ENCODE data around the gene IZUMO4.

Gene IZUMO4

DNA sequence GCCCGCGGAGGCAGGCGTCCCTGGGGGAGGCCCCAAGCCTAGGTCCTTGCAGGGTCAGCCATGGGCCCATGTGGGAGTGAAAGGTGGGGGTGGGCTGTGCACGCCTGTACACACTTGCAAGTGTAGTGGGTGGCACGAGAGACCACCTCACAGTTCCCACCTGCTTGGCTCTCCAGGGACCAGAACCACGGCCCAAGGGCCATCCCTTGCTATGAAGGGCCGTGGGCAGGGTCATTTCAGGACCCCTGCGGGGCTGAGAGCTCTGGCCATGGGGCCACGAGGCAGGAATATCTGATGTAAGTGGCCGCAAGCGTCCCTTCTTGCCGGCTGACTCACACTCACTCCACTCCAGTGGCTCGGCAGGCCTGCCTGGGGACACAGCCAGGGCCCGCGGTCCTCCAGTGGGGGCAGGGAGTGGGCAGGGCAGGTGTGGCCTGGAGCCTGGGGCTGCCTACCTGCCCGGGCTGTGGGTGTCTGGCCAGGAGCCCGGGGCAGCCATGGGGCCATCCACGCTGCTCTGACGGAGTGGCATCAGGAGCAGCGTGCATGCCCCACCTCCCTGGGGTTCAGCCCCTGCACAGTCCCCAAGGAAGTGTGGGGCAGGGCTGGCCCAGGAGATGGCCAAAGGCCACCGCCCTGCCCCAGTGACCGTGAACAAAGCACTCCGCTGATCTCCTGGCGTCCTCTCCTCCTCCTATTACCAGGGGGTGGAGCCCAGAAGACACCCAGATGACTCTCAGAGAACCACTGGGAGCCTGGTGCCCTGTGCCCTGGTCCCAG lies 37.1 kb upstream of the IZUMO4 start:
- DNase-seq (ENCODE audit: low read depth) = no peak

DNA sequence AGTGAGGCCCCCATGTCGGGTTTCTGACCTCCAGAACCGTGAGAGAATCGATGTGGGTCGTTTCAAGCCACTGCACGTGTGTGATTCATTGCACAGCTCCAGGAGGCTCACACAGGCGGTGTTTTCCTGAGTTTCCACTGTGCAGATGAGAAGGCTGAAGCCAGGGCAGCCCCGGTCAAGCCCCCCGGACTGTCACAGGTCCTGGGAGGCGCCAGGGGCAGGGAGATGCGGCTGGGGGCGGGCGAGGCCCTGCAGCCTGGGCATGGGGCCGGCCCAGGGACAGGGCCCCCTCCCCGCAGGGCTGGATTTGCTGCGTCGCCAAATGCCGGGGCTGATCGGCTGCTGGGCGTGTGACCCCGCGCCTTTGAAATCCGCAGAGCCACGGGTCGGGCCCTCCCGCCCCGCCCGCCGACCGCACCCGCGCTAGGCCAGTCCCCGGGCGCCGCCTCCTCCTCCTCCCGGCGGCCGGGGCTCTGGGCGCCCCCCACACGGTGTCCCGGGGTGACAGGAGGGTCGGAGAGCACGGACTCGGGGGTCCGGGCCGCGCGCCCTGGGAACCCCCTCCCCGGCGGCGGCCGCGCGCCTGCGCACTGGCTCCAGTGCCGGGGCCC lies 35.7 kb upstream of the IZUMO4 start:
- DNase-seq (ENCODE audit: low read depth) = no peak

DNA sequence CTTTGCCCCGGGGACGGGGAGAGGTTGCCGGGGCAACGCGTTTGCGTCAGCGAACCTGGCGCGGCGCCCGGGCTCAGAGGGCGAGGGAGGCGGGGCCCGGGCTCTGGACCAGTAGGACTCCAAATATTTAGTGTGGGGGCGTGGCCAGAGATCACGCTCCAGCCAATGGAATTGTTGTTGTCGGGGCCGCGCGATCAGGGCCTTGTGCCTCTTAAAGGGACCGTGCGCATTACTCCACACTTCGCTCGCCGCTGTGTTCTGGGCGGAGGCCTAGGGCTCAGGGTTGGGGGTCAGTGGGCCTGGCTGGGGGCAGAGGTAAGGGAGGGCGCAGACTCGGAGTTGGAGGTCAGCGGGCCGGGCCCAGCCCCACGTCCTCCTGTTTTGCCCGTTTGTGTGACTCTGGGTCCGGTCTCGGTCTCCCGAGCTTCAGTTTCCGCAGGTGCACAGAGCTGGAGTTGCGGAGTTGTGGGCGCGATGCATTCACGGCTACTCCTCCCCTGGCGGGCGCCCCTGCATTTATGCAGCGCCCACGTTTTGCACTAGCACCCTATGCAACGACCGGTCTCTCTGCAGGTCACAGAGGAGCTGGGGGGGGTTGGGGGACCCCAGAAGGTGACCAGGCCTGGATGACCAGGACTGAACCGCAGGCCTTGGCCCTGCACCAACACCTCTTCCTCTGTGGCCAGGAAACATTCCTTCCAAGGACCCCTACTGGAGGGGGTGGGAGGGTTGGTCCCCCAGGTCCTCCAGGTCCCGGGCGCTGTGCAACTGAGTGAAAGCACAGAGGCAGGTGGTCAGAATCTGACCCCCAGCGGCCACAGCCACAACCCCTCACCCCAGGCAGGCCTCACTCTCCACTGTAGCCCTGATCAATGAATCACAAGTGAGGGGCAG lies 35.0 kb upstream of the IZUMO4 start:
- peak; percentile 100 for DNase-seq (ENCODE audit: low read depth)

DNA sequence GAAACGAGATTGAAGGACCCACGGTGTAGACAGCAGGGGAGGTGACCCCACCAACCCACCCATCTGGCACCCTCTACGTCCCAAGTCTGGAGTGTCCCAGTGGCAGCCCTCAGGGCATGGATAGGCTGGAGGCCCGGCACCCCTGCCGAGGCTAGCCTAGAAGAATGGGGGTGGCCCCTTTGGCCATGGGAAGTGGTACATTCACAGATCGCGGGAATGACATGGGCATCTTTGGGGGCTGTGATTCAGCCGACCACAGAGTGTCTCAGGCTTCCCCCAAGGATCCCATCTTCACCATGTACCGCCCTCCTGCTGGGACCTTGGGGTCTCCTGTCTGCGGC lies 34.4 kb upstream of the IZUMO4 start:
- DNase-seq (ENCODE audit: low read depth) = no peak

DNA sequence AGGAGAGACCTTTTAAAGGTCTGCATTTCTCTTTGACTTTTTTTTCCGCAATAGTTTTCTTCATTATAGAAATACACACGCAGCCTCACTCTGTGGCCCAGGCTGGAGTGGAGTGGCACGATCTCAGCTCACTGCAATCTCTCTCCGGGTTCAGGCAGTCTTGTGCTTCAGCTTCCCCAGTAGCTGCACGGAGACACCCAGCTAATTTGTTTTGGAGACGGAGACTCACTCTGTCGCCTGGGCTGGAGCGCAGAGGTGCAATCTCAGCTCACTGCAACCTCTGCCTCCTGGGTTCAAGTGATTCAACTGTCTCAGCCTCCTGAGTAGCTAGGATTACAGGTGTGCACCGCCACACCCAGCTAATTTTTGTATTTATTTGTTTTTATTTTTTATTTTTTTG lies 33.9 kb upstream of the IZUMO4 start:
- DNase-seq (ENCODE audit: low read depth) = no peak

DNA sequence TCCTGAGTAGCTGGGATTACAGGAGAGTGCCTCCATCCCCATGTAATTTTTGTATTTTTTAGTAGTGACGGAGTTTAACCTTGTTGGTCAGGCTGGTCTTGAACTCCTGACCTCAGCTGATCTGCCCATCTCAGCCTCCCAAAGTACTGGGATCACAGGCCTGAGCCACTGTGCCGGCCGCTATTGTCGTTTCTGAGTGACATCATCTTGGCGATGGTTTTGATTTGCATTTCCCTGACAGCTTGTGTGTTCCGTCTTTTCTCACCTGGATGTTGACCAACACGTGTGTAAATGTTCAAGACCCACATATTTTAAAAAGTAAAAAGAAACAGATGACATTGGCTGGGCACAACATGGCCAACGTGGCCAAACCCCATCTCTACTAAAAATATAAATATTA lies 32.9 kb upstream of the IZUMO4 start:
- no peak for DNase-seq (ENCODE audit: low read depth)

DNA sequence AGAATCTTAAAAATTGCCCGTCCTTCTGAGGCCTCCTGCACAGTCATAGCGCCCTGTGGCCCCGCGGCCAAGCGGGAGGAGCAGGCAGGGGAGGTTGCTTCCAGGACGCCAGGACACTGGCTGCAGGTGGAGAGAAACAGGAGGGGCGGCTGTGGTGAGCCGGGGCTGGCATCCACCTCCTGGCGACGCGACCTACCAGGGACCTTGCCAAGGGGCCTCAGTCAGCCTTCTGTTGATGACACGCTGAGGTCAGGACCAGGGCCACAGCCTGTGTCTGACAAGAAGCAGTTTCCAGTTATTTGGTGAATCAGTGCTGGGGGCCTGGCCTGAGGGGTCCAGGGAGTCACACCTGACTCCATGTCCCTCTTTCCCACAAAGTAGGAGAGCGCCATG lies 32.3 kb upstream of the IZUMO4 start:
- no peak for DNase-seq (ENCODE audit: low read depth)

DNA sequence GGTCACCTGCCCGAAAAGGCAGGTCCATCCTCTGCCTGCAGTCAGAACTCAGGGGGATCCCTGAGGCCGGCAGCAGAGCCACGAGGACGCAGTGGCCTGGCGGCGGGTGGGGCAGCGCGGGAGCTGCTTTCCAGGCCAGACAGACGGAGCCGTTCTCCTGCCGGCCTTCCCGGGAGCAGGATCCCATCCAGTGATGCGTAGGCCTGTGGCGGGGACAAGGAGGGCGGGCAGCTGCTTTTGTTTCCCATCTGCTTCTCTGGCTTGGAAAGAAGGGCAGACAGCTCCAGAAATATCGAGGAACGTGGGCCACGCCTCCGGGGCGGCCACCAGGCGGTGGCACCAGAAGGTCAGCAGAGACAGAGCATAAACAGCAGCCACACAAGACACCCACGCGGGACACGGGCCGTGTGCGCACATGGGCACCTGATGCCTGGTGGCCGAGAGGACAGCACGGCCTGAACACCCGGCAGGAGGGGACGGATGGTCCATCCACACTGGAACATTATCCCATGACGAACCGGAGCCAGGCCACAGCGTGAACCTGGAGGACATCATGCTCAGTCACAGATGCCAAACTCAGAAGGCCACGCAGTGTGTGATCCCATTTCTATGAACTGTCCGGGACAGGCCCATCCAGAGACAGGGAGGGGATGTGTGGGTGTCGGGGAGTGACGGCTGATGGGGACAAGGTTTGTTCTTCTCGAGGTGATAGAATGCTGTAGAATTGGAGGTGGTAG lies 31.8 kb upstream of the IZUMO4 start:
- no peak for DNase-seq (ENCODE audit: low read depth)

DNA sequence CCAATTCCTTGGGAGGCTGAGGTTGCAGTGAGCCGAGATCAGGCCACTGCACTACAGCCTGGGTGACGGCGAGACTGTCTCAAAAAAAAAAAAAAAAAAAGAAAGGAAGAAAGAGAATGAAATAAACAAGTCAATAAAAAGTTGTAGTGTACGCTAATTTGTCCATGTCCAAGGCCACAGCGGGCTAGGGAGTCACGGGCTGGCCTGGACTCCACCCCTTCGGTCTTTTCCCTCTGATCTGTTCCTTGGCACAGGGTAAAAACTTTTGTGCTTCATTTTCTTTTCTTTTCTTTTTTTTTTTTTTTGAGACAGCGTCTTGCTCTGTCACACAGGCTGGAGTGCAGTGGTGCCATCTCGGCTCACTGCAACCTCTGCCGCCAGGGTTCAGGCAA lies 26.3 kb upstream of the IZUMO4 start:
- no peak for DNase-seq (ENCODE audit: low read depth)

DNA sequence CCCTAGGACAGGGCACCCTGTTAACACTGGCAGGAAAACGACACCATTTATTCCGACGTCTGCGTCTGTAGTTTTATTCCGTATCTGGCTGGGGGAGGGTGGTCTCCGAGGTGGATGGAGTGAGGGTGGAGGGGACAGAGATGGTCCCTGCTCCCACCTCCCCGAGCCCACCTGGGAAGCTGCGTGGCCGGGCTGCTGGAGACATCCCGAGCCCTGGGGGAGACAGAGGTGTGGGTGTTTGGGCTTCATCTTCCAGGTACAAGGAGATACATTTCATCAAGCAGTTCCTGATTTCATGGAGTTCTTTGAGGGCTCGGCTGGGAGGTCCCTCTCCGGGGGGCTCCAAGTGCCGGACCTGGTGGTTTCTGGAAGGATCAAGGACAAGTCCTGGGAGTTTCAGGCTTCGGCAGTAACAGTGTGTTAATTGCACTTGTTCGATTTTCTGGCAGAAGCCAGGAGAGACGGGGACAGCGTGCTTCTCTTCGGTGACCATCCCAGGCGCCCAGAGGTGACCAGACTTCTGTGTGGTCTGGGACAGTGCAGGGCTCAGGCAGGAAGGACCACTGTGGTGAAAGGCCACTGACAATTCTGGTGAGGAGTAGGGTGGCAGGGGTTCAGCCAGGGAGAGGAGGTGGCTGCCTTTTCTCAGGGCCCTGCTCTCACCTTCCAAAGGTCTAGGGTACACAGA lies 25.6 kb upstream of the IZUMO4 start:
- DNase-seq (ENCODE audit: low read depth) = no peak

DNA sequence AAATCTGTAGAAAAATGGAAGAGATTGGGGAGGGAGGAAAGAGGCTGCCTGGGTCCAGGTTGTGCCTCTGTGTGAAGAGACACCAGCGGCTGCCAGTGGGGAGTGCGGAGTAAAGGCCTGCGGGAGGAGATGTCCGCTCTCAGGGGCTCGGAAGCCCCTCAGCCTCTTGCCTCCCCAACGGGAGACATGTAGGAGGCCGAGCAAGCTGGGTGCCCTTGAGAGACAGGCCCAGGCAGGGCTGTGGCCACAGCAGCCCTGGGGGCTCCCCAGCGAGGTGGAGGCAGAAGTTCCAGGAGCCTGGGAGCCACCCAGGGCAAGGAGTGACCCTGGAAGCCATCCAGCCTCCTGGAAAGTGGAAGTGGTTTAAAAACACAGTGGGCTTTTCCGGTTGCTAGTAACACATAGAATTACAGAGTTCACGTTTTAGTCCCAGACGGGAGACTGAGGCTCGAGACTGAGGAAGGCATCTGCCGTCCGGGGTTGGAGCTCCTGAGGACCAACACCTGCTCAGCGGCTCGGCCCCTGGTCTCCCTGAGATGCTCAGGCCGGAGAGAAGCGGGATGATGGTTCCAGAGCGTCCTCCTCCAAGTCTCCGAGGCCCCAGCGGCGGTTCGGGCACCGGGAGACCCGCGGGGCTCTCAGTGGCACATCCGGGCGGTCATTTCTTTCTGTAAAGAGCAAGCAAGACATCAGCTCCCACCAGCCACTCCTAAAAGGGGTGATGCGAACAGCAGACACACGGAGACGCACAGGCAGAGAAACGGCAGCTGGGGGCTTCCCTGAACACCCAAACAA lies 23.8 kb upstream of the IZUMO4 start:
- no peak for DNase-seq (ENCODE audit: low read depth)

DNA sequence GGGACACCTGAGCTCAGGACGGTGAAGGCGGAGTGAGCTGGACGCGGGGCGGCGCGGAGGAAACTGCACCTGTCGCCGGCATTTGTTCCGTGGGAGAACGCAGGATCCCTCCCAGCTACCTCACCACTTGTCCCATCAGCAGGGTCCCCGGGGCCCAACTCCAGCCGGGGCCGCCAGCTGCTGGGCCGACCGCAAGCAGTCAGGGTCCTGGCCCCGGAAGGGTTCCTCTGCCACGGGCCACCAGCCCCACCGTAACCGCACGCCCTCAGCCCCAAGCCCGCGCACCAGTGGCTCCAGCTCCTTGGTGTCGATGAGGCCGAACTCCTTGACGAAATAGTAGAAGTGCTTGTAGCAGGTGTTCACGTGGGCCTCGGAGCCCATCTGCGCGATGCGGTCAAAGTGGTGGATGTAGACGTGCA lies 20.2 kb upstream of the IZUMO4 start:
- no peak for DNase-seq (ENCODE audit: low read depth)

DNA sequence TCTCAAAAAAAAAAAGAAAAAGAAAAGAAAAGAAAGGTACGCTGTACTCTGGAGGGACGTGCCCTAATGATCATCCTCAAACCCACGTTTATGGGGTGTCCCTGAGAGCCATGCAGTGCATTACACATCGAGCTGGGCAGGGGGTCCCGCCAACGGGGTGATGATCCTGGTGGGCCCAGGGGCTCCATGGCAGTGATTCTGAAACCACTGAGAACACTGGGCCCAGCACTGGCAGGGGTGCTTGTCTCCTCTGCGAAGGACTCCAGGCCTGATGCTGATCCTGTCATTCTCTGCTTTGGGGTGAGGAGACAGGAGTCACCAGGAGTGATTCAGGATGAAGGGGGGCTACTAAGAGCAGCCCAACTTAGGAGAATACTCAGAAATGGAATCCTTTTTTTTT lies 19.3 kb upstream of the IZUMO4 start:
- DNase-seq (ENCODE audit: low read depth) = no peak

DNA sequence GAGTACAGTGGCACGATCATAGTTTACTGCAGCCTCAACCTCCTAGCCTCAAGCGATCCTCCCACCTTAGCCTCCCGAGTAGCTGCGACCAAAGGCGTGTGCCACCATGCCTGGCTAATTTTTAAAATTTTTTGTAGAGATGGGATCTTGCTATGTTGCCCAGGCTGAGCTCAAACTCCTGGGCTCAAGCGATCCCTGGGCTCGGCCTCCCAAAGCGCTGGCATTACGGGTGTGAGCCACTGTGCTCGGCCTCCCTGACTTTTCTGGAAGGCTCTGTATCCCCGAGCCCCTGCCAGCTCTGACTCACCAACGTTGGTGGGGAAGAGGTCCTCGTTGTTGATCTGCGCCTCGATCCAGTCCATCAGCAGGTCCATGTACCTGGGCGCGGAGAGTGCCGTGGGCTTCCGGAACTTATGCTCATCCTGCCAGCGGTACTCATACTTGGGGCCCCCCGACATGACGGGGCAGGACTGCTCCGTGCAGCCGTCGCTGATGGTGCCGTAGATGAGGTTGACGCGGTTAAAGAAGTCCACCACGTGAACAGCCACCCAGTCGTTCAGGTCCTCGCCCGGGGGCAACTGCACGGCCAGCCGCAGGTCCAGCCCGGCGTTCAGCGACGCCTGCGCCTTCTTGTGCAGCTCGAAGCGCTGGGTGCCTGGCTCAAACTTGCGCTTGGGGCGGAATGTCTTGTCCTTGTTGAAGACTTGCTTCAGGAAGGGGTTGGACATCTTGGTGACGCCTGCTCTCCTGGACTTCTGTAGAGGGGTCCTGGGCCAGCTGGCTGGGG lies 18.7 kb upstream of the IZUMO4 start:
- DNase-seq (ENCODE audit: low read depth) = no peak

DNA sequence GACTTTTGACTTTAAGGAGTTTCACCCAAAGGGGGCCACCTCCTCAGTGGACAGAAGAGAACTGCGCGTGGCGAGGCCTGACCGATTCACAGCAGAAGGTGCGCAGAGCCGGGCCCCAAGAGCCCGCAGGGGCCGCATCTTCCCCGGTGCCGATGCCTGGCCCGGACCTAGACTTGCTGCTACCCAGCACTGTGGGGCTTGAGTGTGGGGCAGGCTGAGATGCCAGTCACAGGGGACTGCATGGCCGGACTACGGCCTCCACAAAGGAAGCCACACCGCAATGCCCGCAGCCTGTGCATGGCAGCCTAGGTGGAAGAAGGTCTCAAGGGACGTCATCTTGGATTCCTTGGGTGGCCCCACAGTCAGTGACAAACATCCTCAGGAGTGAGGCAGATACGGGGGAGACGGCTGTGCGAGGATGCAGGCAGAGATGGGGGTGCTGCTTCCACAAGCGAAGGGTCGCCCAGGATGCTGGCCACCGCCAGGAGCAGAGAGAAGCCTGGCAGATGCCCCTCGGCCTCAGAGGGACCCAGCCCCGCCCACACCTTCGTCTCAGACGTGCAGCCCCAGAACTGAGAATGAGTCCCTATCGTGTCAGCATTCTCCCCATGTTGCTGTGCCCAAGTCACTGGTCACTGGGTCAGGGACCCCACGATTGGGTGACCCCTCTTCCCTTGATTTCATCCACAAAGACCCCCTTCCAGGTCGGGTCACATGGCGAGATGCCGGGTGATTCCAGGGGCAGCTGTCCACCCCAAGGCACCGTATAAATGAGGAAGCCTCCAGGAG lies 17.4 kb upstream of the IZUMO4 start:
- DNase-seq (ENCODE audit: low read depth) = no peak

DNA sequence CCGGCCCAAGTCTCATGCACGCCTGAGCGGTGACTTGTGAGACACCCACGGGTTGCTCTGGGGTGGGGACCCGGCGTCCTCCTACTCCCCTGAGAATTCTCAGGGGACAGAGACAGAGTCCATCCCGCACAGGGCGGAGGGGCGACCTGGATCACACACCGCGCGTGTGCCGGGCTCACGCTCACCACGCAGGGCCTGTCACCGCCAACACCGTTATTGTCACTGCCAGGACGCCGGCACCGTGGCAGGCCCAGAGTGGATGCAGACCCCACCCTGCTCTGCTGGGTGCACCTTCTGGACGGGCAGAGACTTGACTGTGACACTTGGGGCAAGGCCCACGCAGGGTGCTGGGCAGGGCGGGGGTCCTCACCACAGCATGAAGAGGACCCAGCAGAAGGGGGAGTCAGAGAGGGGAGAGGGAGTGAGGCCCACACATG lies 16.8 kb upstream of the IZUMO4 start:
- DNase-seq (ENCODE audit: low read depth) = no peak

DNA sequence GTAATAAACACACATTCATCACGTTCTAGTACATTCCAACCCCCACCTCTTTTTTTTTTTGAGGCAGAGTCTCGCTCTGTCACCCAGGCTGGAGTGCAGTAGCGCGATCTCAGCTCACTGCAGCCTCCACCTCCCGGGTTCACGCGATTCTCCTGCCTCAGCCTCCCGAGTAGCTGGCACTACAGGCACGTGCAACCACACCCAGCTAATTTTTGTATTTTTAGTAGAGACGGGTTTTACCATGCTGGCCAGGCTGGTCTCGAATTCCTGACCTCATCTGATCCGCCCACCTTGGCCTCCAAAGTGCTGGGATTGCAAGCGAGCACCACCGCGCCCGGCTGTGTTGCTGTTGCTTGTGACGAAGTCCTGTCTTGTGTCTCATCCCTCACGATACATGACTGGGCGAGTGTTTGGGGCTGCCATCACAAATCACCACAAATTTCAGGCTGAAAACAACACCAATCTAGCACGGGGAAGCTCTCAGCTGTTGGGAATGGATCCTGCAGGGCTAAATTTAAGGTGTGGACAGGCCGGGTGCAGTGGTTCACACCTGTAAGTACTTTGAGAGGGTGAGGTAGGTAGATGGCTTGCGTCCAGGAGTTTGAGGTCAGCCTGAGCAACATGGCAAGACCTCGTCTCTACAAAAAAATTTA lies 16.3 kb upstream of the IZUMO4 start:
- DNase-seq (ENCODE audit: low read depth) = no peak

DNA sequence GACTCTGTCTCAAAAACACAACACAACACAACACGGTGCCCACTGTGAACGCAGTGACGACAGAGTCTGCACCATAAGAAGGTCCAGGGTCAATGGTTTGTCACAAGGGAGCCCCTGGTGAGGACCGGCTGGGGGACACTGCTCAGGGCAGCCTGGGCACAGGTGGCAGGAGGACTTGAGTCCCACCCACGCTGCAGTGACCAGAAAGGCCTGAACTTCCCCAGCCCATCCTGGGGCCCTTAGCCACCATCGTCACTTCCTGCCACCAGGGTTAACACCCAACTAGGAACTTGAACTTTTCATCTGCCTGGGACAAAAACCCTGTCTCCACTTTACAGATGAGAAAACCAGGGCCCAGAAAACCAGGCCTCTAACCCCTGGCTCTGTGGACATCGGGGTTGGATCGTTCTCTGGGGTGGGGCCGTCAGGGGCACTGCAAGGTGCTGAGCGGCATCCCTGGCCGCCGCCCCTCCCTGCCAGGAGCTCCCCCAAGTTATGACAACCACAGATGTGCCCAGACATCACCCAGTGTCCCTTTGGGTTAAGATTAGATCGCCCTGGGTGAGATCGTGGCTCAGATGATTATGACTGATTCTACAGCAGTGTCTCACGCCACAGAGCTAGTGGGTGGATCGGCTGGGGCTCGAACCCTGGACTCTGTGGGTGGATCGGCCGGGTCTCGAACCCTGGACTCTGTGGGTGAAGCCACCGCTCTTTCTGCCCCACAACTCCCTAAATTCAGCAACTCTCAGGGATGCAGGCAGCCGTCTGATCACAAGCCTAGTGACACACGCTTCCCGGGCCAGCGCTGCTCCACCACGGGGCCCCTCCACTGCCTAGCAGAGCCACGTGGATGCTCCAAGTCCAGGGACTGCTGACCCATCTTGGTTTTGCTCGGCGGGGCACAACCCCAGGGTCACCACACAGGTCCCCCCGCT lies 14.6 kb upstream of the IZUMO4 start:
- no peak for DNase-seq (ENCODE audit: low read depth)
